Stimulated activated CD8-positive, alpha-beta memory T cell treated with anti-CD3 and anti-CD28 coated beads, Interleukin-15, amount 100 ng/mL, for 4 hours (primary cell): ENCODE results near the gene DBP.
"Not testable (repeated sequence)": the region's sequence is repeated elsewhere in the genome, so short reads cannot be mapped to it uniquely, and the experiment has no call there.

Source experiments
- DNase-seq, 2 donors: peaks; one replicate each; pipeline ENCODE4 v3.0.0-alpha.2; 2020; ENCODE audit warnings: low read depth in 2 of 2

Gene DBP

GRCh38 chr19:48639483-48640375 is 2.5 kb upstream of the DBP start:
- no peak for DNase-seq

- no peak for DNase-seq
Observed at GRCh38 chr19:48638831-48639381, 1.7 kb upstream of the DBP start.

- peak; percentile 60 to 72 for DNase-seq
Observed at GRCh38 chr19:48637948-48638830, 1.0 kb upstream of the DBP start.

- peak; percentile 98 to 100 for DNase-seq
Observed at GRCh38 chr19:48637449-48637947, 319 bp upstream of the DBP start.

GRCh38 chr19:48635966-48636858 is 967 bp downstream of the DBP start:
- no peak for DNase-seq

GRCh38 chr19:48635263-48635965 is 1.8 kb downstream of the DBP start:
- DNase-seq = peak; percentile 54 to 57

- peak; percentile 81 to 85 for DNase-seq
Observed at GRCh38 chr19:48634424-48635262, 2.5 kb downstream of the DBP start.

- no peak for DNase-seq
Observed at GRCh38 chr19:48634036-48634342, 3.2 kb downstream of the DBP start.

- DNase-seq = no peak
Observed at GRCh38 chr19:48633148-48634035, 3.8 kb downstream of the DBP start.

GRCh38 chr19:48632692-48633147 is 4.5 kb downstream of the DBP start:
- DNase-seq = no peak

- DNase-seq = not testable (repeated sequence)
Observed at GRCh38 chr19:48632286-48632685, 4.9 kb downstream of the DBP start.

- DNase-seq = no peak
Observed at GRCh38 chr19:48631225-48631624, 6.0 kb downstream of the DBP start.

GRCh38 chr19:48630296-48631063 is 6.7 kb downstream of the DBP start:
- no peak for DNase-seq

- no peak for DNase-seq
Observed at GRCh38 chr19:48629599-48630295, 7.4 kb downstream of the DBP start.

GRCh38 chr19:48629297-48629598 is 7.9 kb downstream of the DBP start:
- DNase-seq = no peak

GRCh38 chr19:48628486-48629296 is 8.5 kb downstream of the DBP start:
- DNase-seq = no peak
